K562 (cell line): ENCODE results near the gene TMEM163. TPM values are rescaled to one million over a fixed set of nuclear protein-coding genes. Genes with fewer than 3 reads are reported as not detected.

ENCODE experiments used
- ATAC-seq: fragments of 200-7000 bp; cut with Tn5 transposase; 3 replicates; pipeline ENCODE4 v1.9.1; 2020; ENCODE audit warnings: moderate library complexity
- BruUV-seq: library from RNA; stranded (reverse); fragments of 400-500 nt; replicated peaks from 2 replicates; lab custom pipeline; 2021; lab: Mats Ljungman, UMichigan
- CTCF ChIA-PET: fragments of 300-600 bp; formaldehyde crosslinking; extraction: SDS; loops from one replicate; lab custom pipeline; 2021; ENCODE audit warnings: low intra/inter-chr PET ratio; lab: Yijun Ruan, JAX
- POLR2A ChIA-PET: fragments of 300-600, 350-650 bp; sonication (Branson Sonifier 250); formaldehyde crosslinking; extraction: SDS; loops from one replicate; lab custom pipeline; 2021; ENCODE audit warnings: antibody characterized with exemption, inconsistent platforms; lab: Yijun Ruan, JAX
- DNase-seq, 4 experiments: peaks; one replicate each; pipeline versions ENCODE4 v3.0.0 to v3.0.0-alpha.2; 2011 to 2018; ENCODE audit warnings: low spot score in 3 of 4, mixed read lengths in 3 of 4; ENCODE audit errors: extremely low read depth in 1 of 4
- FAIRE-seq: peaks from 2 replicates; lab custom pipeline; 2011; peaks lifted over from hg19 to GRCh38; lab: Jason Lieb, UNC
- H2AFZ ChIP-seq: 2 replicates; pipeline ENCODE4 v1.6.0; 2011; ENCODE audit warnings: low read depth, low read length, control low read depth, inconsistent platforms
- H3K27ac ChIP-seq: fragments of 200-600 bp; 3 replicates; pipeline ENCODE4 v1.8.0; 2011; ENCODE audit warnings: low read depth, mild to moderate bottlenecking, control low read depth, inconsistent platforms, low read length, moderate library complexity, mixed read lengths; ENCODE audit errors: extremely low read depth
- H3K27me3 ChIP-seq, 2 experiments: fragments of 300-600 bp in 1 of 2; 2 replicates in 1 of 2; 3 replicates in 1 of 2; pipeline versions ENCODE4 v1.6.0 to v1.8.0; 2011; ENCODE audit warnings: inconsistent platforms in 2 of 2, low read length in 2 of 2, mild to moderate bottlenecking in 1 of 2, mixed read lengths in 1 of 2, moderate library complexity in 1 of 2; ENCODE audit not compliant: control insufficient read depth in 2 of 2, insufficient read depth in 2 of 2
- H3K36me3 ChIP-seq: fragments of 300-600 bp; 3 replicates; pipeline ENCODE4 v1.8.0; 2011; ENCODE audit warnings: mild to moderate bottlenecking, low read length, inconsistent platforms; ENCODE audit not compliant: control insufficient read depth, insufficient read depth
- H3K4me1 ChIP-seq, 2 experiments: fragments of 200-600 bp in 1 of 2; replicated peaks in 1 of 2; 2 replicates in 1 of 2; 3 replicates in 1 of 2; pipeline versions ENCODE4 v1.5.1 to v1.8.0; 2011; ENCODE audit warnings: inconsistent platforms in 2 of 2, low read length in 2 of 2, mild to moderate bottlenecking in 1 of 2, mixed read lengths in 1 of 2, moderate library complexity in 1 of 2; ENCODE audit not compliant: control insufficient read depth in 2 of 2, insufficient read depth in 2 of 2
- H3K4me2 ChIP-seq: 2 replicates; pipeline ENCODE4 v1.6.1; 2011; ENCODE audit warnings: low read length, control low read depth, inconsistent platforms, mixed read lengths; ENCODE audit not compliant: insufficient read depth
- H3K4me3 ChIP-seq: fragments of 200-600 bp; sonication (generic), shearing (Covaris generic); 2 replicates; pipeline ENCODE4 v1.5.1; 2016; ENCODE audit warnings: control low read depth, inconsistent platforms
- H3K79me2 ChIP-seq: fragments of 200-600 bp; 3 replicates; pipeline ENCODE4 v1.8.0; 2011; ENCODE audit warnings: low read length, inconsistent platforms; ENCODE audit not compliant: control insufficient read depth, insufficient read depth
- H3K9ac ChIP-seq, 2 experiments: 2 replicates each; pipeline versions ENCODE4 v1.6.0 to v1.6.1; 2011; ENCODE audit warnings: low read depth in 2 of 2, low read length in 2 of 2, control low read depth in 1 of 2, inconsistent platforms in 1 of 2, mild to moderate bottlenecking in 1 of 2, mixed read lengths in 1 of 2; ENCODE audit not compliant: insufficient read depth in 1 of 2
- H3K9me1 ChIP-seq: one replicate; pipeline ENCODE4 v1.6.0; 2011; ENCODE audit warnings: inconsistent platforms, mild to moderate bottlenecking, low read length, moderate library complexity; ENCODE audit not compliant: control insufficient read depth, insufficient read depth
- H3K9me3 ChIP-seq: replicated peaks from 2 replicates; pipeline ENCODE4 v1.5.1; 2011; ENCODE audit warnings: low read depth, low read length, inconsistent platforms; ENCODE audit not compliant: control insufficient read depth, insufficient read depth
- H4K20me1 ChIP-seq: replicated peaks from 2 replicates; pipeline ENCODE4 v1.6.1; 2011; ENCODE audit warnings: low read length, inconsistent platforms, mixed read lengths; ENCODE audit not compliant: control insufficient read depth, insufficient read depth
- ATF7 ChIP-seq: fragments of 450-650 bp; IDR thresholded peaks from 2 replicates; pipeline ENCODE4 v1.7.1; 2014; ENCODE audit warnings: mild to moderate bottlenecking, moderate library complexity
- DACH1 ChIP-seq: fragments of 450-650 bp; IDR thresholded peaks from 2 replicates; pipeline ENCODE4 v1.6.1; 2018; ENCODE audit not compliant: partially characterized antibody
- ELF2 ChIP-seq: fragments of 250-450 bp; sonication (Bioruptor Pico); IDR thresholded peaks from 2 replicates; pipeline ENCODE4 v1.5.0; 2021; ENCODE audit warnings: mild to moderate bottlenecking
- FOXK1 ChIP-seq: sonication (generic); formaldehyde crosslinking; IDR thresholded peaks from 2 replicates; pipeline ENCODE4 v1.8.0; 2022; ENCODE audit warnings: missing genetic modification reagents, mild to moderate bottlenecking, borderline replicate concordance
- MAFF ChIP-seq: IDR thresholded peaks from 2 replicates; pipeline ENCODE4 v1.6.1; 2012; ENCODE audit warnings: low read length, improper control_type of control experiment
- RFX5 ChIP-seq: IDR thresholded peaks from 2 replicates; pipeline ENCODE4 v1.6.1; 2011; ENCODE audit warnings: low read depth, mild to moderate bottlenecking, improper control_type of control experiment, low read length
- SIN3B ChIP-seq: fragments of 450-650 bp; IDR thresholded peaks from 2 replicates; pipeline ENCODE4 v1.6.1; 2017; ENCODE audit warnings: low read depth, mild to moderate bottlenecking, moderate library complexity
- SIX5 ChIP-seq, 2 experiments: IDR thresholded peaks; 2 replicates each; pipeline ENCODE4 v1.6.1; 2011; ENCODE audit warnings: low read length in 2 of 2, borderline replicate concordance in 1 of 2, low read depth in 1 of 2, mild to moderate bottlenecking in 1 of 2, moderate library complexity in 1 of 2; ENCODE audit not compliant: insufficient read depth in 1 of 2
- TAF7 ChIP-seq: fragments of 450-650 bp; IDR thresholded peaks from 2 replicates; pipeline ENCODE4 v1.6.1; 2016; ENCODE audit warnings: missing genetic modification characterization, missing compliant biosample characterization
- ZBTB33 ChIP-seq: sonication (generic); formaldehyde crosslinking; IDR thresholded peaks from 2 replicates; pipeline ENCODE4 v1.8.1; 2023; ENCODE audit warnings: mild to moderate bottlenecking, missing genetic modification reagents
- ZNF707 ChIP-seq: fragments of 250-450 bp; sonication (Bioruptor Pico); conservative IDR thresholded peaks from 2 replicates; pipeline ENCODE4 v1.8.0; 2022; ENCODE audit warnings: inconsistent platforms, mild to moderate bottlenecking, moderate library complexity
- WGBS: fragments of 100-300 bp; shearing (Covaris generic); methylation state at CpG from one replicate; pipeline ENCODE4 v1.1.6; 2016; ENCODE audit warnings: low coverage, mixed read lengths; ENCODE audit not compliant: insufficient coverage; ENCODE audit errors: missing lambda C conversion rate; 5-methylcytosine and 5-hydroxymethylcytosine counted together
- in situ Hi-C: fragments of 300-500 bp; cut with MboI; formaldehyde crosslinking; loops from 4 replicates; pipeline ENCODE4 v1.15.0; 2018; ENCODE audit warnings: inconsistent platforms, mixed read lengths
- intact Hi-C: fragments of 100-400 bp; cut with micrococcal nuclease; formaldehyde crosslinking; loops from 2 replicates; pipeline ENCODE4 v1.14.2; 2022
- polyA plus RNA-seq, 8 experiments: library from polyadenylated mRNA; depleted of rRNA in 4 of 8; stranded (reverse) in 5 of 8; unstranded in 3 of 8; fragments of >200 nt; fragmentation: Nextera tagmentation in 2 of 8; fragmentation: Illumina TruSeq in 1 of 8; extraction: Ambion mirVana in 2 of 8; extraction: Trizol in 1 of 8; gene quantifications; 2 replicates each; pipeline versions ENCODE4 v1.2.1 to v1.2.3, GENCODE V29; 2011 to 2014; ENCODE audit warnings: inconsistent platforms in 1 of 8, missing spikeins in 1 of 8
- total RNA-seq, 7 experiments: library from RNA; depleted of rRNA in 6 of 7; stranded (reverse); fragments of >200 nt in 6 of 7; fragmentation: Illumina TruSeq in 2 of 7; extraction: Trizol in 2 of 7; gene quantifications; 2 replicates each; pipeline versions ENCODE4 v1.2.1 to v1.2.3, GENCODE V29; 2011 to 2021; ENCODE audit warnings: low replicate concordance in 1 of 7
- TF ChIP-seq, protein P1 (sequence below): sonication (generic); formaldehyde crosslinking; IDR thresholded peaks from 2 replicates; pipeline ENCODE4 v1.9.0; 2022; ENCODE audit warnings: mild to moderate bottlenecking, missing genetic modification reagents
- TF ChIP-seq, protein P2 (sequence below): fragments of 250-450 bp; sonication (Bioruptor Pico); IDR thresholded peaks from 2 replicates; pipeline ENCODE4 v1.8.0; 2021; ENCODE audit warnings: moderate library complexity, mild to moderate bottlenecking, inconsistent platforms

The TMEM163 gene
- total and polyA plus RNA-seq, 9 of the 15 experiments (the other 6 are each of a cell fraction or from before 2014, with no cell fraction given), result 0.04 to 0.68 (median 0.16) TPM; not detected in 3

DNA sequence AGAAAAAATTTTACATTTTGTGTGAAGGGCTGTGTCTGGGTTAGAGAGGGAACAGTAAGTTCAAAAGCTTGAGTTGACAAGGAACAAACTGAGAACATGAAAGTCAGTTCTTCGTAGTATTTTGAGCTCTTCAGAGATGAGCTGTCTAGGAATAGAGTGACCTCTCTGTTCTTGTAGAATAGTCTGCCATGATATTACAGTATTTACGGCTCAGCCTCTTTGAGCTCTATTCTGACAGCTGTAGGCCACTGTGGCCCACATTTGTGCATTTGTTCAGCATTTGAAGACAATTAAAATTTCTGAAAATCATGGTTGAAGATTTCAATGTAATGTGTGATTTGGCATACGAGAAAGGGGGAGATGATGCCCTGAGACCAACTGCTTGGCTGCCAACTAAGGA, 292.1 kb downstream of the TMEM163 start:
- H3K9ac ChIP-seq, result no peak overlapping the region
- H3K4me2 ChIP-seq, result no peak overlapping the region
- no peaks in the 10 kb centered on the region for H3K4me1 ChIP-seq
- no peaks in the 10 kb centered on the region for H4K20me1 ChIP-seq
- no peak overlapping the region for H3K27ac ChIP-seq
- DNase-seq, result no peak
- BruUV-seq, result no TSS peak
- FAIRE-seq, result no peak
- 51% methylated on average over 3 of the region's 3 CpGs for WGBS
- ChIA-PET CTCF (no interaction called here), POLR2A (no interaction called here)
- H3K36me3 ChIP-seq, result peaks cover 6% of the 10 kb centered on the region; the same call in 2 of the 3 replicates
- intact Hi-C loops, result no loop called here
- no peak overlapping the region for H3K4me3 ChIP-seq
- H3K27me3 ChIP-seq, result no peaks in the 10 kb centered on the region
- H3K9me1 ChIP-seq, result peaks cover 4% of the 10 kb centered on the region
- no peak overlapping the region for H2AFZ ChIP-seq
- H3K9me3 ChIP-seq, result no peaks in the 10 kb centered on the region
- TF ChIP-seq SIN3B (no peak), MAFF (no peak), DACH1 (no peak), SIX5 (IDR thresholded peaks at IDR 0.05; ENCODE audit: borderline replicate concordance in 1 of 2, insufficient read depth in 1 of 2, low read depth in 1 of 2, low read length in 2 of 2) (no peak), ATF7 (no peak), RFX5 (no peak), FOXK1 (CRISPR knock-in tag) (no peak), ZBTB33 (CRISPR knock-in tag) (no peak), TAF7 (tag) (no peak), ZNF707 (CRISPR knock-in tag) (no peak), ELF2 (CRISPR knock-in tag) (no peak)
- TF ChIP-seq, protein P1, sequence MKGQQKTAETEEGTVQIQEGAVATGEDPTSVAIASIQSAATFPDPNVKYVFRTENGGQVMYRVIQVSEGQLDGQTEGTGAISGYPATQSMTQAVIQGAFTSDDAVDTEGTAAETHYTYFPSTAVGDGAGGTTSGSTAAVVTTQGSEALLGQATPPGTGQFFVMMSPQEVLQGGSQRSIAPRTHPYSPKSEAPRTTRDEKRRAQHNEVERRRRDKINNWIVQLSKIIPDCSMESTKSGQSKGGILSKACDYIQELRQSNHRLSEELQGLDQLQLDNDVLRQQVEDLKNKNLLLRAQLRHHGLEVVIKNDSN (CRISPR knock-in tag), result no peak
- TF ChIP-seq, protein P2, sequence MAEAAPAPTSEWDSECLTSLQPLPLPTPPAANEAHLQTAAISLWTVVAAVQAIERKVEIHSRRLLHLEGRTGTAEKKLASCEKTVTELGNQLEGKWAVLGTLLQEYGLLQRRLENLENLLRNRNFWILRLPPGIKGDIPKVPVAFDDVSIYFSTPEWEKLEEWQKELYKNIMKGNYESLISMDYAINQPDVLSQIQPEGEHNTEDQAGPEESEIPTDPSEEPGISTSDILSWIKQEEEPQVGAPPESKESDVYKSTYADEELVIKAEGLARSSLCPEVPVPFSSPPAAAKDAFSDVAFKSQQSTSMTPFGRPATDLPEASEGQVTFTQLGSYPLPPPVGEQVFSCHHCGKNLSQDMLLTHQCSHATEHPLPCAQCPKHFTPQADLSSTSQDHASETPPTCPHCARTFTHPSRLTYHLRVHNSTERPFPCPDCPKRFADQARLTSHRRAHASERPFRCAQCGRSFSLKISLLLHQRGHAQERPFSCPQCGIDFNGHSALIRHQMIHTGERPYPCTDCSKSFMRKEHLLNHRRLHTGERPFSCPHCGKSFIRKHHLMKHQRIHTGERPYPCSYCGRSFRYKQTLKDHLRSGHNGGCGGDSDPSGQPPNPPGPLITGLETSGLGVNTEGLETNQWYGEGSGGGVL (CRISPR knock-in tag), result no peak
- no peaks in the 10 kb centered on the region for H3K79me2 ChIP-seq
- ATAC-seq, result no peak
- in situ Hi-C loops, result no loop called here
